Measurements from ENCODE around the gene TNFAIP2.

GRCh38 chr14:103161054-103161397, 37.8 kb downstream of the TNFAIP2 start:
- TF ChIP-seq CTCF (IDR thresholded peaks at IDR 0.05): no peak
- no peak for TF ChIP-seq POLR2A (IDR thresholded peaks at IDR 0.05)

Measured in right lobe of liver (tissue), 4 donors.